ENCODE data around the gene CREB3L2.

CREB3L2 gene

GRCh38 chr7:137873524-137873923, 128.4 kb downstream of the CREB3L2 start:
- no peaks in the 10 kb centered on the region for H3K27me3 ChIP-seq (ENCODE audit: control insufficient read depth, insufficient read depth, low read length)
- H3K4me3 ChIP-seq (ENCODE audit: low read length), result no peak overlapping the region
- H3K27ac ChIP-seq (ENCODE audit: low read depth, low read length), result no peak overlapping the region
- H3K9ac ChIP-seq (ENCODE audit: low read length), result no peak overlapping the region
- H3K36me3 ChIP-seq (ENCODE audit: control insufficient read depth, insufficient read depth, low read length), result no peaks in the 10 kb centered on the region
- H3K4me1 ChIP-seq (ENCODE audit: control insufficient read depth, insufficient read depth, low read length), result peaks cover 31% of the 10 kb centered on the region

GRCh38 chr7:137871170-137871915, 130.5 kb downstream of the CREB3L2 start:
- Histone ChIP-seq H3K9ac (ENCODE audit: low read length) (no peak overlapping the region), H3K27me3 (ENCODE audit: control insufficient read depth, insufficient read depth, low read length) (no peaks in the 10 kb centered on the region), H3K36me3 (ENCODE audit: control insufficient read depth, insufficient read depth, low read length) (no peaks in the 10 kb centered on the region), H3K4me3 (ENCODE audit: low read length) (no peak overlapping the region), H3K27ac (ENCODE audit: low read depth, low read length) (no peak overlapping the region), H3K4me1 (ENCODE audit: control insufficient read depth, insufficient read depth, low read length) (peaks cover 10% of the 10 kb centered on the region)

DNA sequence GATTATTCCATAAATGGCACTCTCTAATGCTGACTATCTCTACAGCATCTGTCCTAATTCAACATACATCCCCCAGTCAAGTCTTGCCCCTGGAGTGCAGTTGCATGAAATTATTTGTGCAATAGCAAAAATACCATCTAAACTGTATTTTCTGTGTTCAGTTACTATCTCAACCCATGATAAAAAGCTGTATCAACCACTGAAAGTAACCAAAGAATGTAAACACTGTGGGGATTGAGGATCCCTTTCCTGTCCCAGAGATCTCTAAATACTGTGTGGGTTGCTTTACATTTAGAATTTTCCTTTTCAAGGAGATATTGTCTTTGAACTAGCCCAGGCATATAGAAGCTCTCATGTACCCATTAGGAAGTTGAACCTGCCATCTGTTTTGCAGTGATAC, 131.2 kb downstream of the CREB3L2 start:
- Histone ChIP-seq H3K27me3 (ENCODE audit: control insufficient read depth, insufficient read depth, low read length) (no peaks in the 10 kb centered on the region), H3K4me3 (ENCODE audit: low read length) (no peak overlapping the region), H3K27ac (ENCODE audit: low read depth, low read length) (no peak overlapping the region), H3K36me3 (ENCODE audit: control insufficient read depth, insufficient read depth, low read length) (no peaks in the 10 kb centered on the region), H3K4me1 (ENCODE audit: control insufficient read depth, insufficient read depth, low read length) (peaks cover 9% of the 10 kb centered on the region), H3K9ac (ENCODE audit: low read length) (no peak overlapping the region)

- Histone ChIP-seq H3K27ac (ENCODE audit: low read depth, low read length) (no peak overlapping the region), H3K4me1 (ENCODE audit: control insufficient read depth, insufficient read depth, low read length) (peaks cover 7% of the 10 kb centered on the region), H3K9ac (ENCODE audit: low read length) (no peak overlapping the region), H3K27me3 (ENCODE audit: control insufficient read depth, insufficient read depth, low read length) (no peaks in the 10 kb centered on the region), H3K36me3 (ENCODE audit: control insufficient read depth, insufficient read depth, low read length) (no peaks in the 10 kb centered on the region), H3K4me3 (ENCODE audit: low read length) (no peak overlapping the region)
Observed at GRCh38 chr7:137870078-137870477, 131.8 kb downstream of the CREB3L2 start.

DNA sequence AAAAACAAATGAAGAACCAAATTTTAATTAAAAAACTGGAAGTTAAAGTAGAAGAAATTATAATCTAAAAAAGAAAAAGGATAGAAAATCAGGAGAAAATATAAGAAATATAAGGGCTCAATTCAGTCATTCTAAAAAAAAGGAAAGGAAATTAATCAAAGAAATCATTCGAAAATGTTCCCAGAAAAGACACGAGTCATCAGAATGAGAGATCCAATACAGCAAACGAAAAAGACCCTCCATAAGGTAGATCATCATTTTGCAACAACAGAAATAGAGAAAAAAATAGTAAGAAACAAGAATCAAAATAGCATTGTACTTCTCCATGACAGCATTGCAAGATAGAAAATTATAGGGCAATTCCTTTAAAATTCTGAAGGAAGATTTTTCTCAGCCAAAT, 132.6 kb downstream of the CREB3L2 start:
- Histone ChIP-seq H3K4me3 (ENCODE audit: low read length) (no peak overlapping the region), H3K27me3 (ENCODE audit: control insufficient read depth, insufficient read depth, low read length) (no peaks in the 10 kb centered on the region), H3K9ac (ENCODE audit: low read length) (no peak overlapping the region), H3K4me1 (ENCODE audit: control insufficient read depth, insufficient read depth, low read length) (peaks cover 3% of the 10 kb centered on the region), H3K36me3 (ENCODE audit: control insufficient read depth, insufficient read depth, low read length) (no peaks in the 10 kb centered on the region), H3K27ac (ENCODE audit: low read depth, low read length) (no peak overlapping the region)

GRCh38 chr7:137867289-137867688, 134.6 kb downstream of the CREB3L2 start:
- H3K27me3 ChIP-seq (ENCODE audit: control insufficient read depth, insufficient read depth, low read length), result no peaks in the 10 kb centered on the region
- no peaks in the 10 kb centered on the region for H3K36me3 ChIP-seq (ENCODE audit: control insufficient read depth, insufficient read depth, low read length)
- no peak overlapping the region for H3K9ac ChIP-seq (ENCODE audit: low read length)
- no peak overlapping the region for H3K27ac ChIP-seq (ENCODE audit: low read depth, low read length)
- H3K4me1 ChIP-seq (ENCODE audit: control insufficient read depth, insufficient read depth, low read length), result peaks cover 3% of the 10 kb centered on the region
- H3K4me3 ChIP-seq (ENCODE audit: low read length), result no peak overlapping the region

DNA sequence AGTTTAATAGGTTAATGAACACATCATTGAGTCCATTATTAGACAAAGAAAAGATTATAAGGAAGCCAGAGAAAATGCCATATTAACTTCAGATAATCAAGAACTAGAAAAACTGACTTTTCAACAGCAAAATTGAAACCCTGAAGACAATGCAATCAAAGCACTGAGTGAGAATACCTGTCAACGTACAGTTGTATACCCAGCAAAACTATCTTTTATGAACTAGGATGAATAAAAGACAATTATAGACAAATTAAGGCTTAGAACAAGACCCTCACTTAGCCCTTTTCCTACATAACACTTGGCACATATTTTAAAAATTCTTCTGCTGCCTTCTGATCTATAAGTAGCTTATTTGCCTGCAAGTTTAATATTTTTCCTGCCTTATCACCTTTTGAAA, 136.1 kb downstream of the CREB3L2 start:
- H3K9ac ChIP-seq (ENCODE audit: low read length), result no peak overlapping the region
- no peak overlapping the region for H3K4me3 ChIP-seq (ENCODE audit: low read length)
- H3K4me1 ChIP-seq (ENCODE audit: control insufficient read depth, insufficient read depth, low read length), result no peaks in the 10 kb centered on the region
- H3K27ac ChIP-seq (ENCODE audit: low read depth, low read length), result no peak overlapping the region
- no peaks in the 10 kb centered on the region for H3K27me3 ChIP-seq (ENCODE audit: control insufficient read depth, insufficient read depth, low read length)
- no peaks in the 10 kb centered on the region for H3K36me3 ChIP-seq (ENCODE audit: control insufficient read depth, insufficient read depth, low read length)

- H3K4me3 ChIP-seq (ENCODE audit: low read length), result no peak overlapping the region
- H3K36me3 ChIP-seq (ENCODE audit: control insufficient read depth, insufficient read depth, low read length), result no peaks in the 10 kb centered on the region
- H3K27ac ChIP-seq (ENCODE audit: low read depth, low read length), result no peak overlapping the region
- no peaks in the 10 kb centered on the region for H3K27me3 ChIP-seq (ENCODE audit: control insufficient read depth, insufficient read depth, low read length)
- H3K4me1 ChIP-seq (ENCODE audit: control insufficient read depth, insufficient read depth, low read length), result no peaks in the 10 kb centered on the region
- H3K9ac ChIP-seq (ENCODE audit: low read length), result no peak overlapping the region
Observed at GRCh38 chr7:137862964-137863363, 138.9 kb downstream of the CREB3L2 start.

- Histone ChIP-seq H3K27ac (ENCODE audit: low read depth, low read length) (no peak overlapping the region), H3K4me3 (ENCODE audit: low read length) (no peak overlapping the region), H3K27me3 (ENCODE audit: control insufficient read depth, insufficient read depth, low read length) (no peaks in the 10 kb centered on the region), H3K4me1 (ENCODE audit: control insufficient read depth, insufficient read depth, low read length) (no peaks in the 10 kb centered on the region), H3K9ac (ENCODE audit: low read length) (no peak overlapping the region), H3K36me3 (ENCODE audit: control insufficient read depth, insufficient read depth, low read length) (no peaks in the 10 kb centered on the region)
Observed at GRCh38 chr7:137862358-137862757, 139.5 kb downstream of the CREB3L2 start.

DNA sequence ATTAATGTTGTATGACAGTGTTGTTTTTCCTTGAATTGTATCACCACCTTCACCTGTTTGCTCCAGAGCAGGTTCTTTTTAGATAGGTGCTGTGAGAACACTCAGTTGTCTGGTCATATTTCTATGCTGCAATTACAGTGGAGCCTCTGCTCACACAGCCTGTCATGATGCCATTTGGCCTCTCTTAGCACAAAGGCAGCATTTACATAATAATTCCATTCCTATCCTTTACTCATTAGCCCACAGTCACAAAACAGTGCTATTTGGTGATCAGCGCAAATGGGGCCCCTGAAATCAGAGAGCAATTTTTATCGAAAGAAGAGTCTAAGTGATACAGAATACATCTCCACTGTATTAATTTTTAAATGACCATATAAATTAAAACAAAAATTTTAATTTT, 141.3 kb downstream of the CREB3L2 start:
- Histone ChIP-seq H3K27ac (ENCODE audit: low read depth, low read length) (no peak overlapping the region), H3K9ac (ENCODE audit: low read length) (no peak overlapping the region), H3K4me1 (ENCODE audit: control insufficient read depth, insufficient read depth, low read length) (no peaks in the 10 kb centered on the region), H3K4me3 (ENCODE audit: low read length) (no peak overlapping the region), H3K36me3 (ENCODE audit: control insufficient read depth, insufficient read depth, low read length) (no peaks in the 10 kb centered on the region), H3K27me3 (ENCODE audit: control insufficient read depth, insufficient read depth, low read length) (no peaks in the 10 kb centered on the region)

- no peaks in the 10 kb centered on the region for H3K27me3 ChIP-seq (ENCODE audit: control insufficient read depth, insufficient read depth, low read length)
- H3K9ac ChIP-seq (ENCODE audit: low read length), result no peak overlapping the region
- H3K4me1 ChIP-seq (ENCODE audit: control insufficient read depth, insufficient read depth, low read length), result no peaks in the 10 kb centered on the region
- no peak overlapping the region for H3K4me3 ChIP-seq (ENCODE audit: low read length)
- H3K36me3 ChIP-seq (ENCODE audit: control insufficient read depth, insufficient read depth, low read length), result no peaks in the 10 kb centered on the region
- H3K27ac ChIP-seq (ENCODE audit: low read depth, low read length), result no peak overlapping the region
Observed at GRCh38 chr7:137853053-137853452, 148.8 kb downstream of the CREB3L2 start.

GRCh38 chr7:137852108-137852507, 149.8 kb downstream of the CREB3L2 start:
- Histone ChIP-seq H3K4me3 (ENCODE audit: low read length) (no peak overlapping the region), H3K27ac (ENCODE audit: low read depth, low read length) (no peak overlapping the region), H3K4me1 (ENCODE audit: control insufficient read depth, insufficient read depth, low read length) (peaks cover 4% of the 10 kb centered on the region)

More at GRCh38 chr7:137852108-137852507, 149.8 kb downstream of the CREB3L2 start:
- Histone ChIP-seq H3K9ac (ENCODE audit: low read length) (no peak overlapping the region), H3K27me3 (ENCODE audit: control insufficient read depth, insufficient read depth, low read length) (peaks cover 4% of the 10 kb centered on the region), H3K36me3 (ENCODE audit: control insufficient read depth, insufficient read depth, low read length) (no peaks in the 10 kb centered on the region)

All from rectal smooth muscle tissue (tissue), 1 donor.